Measurements from ENCODE around the gene PRMT1.

The PRMT1 gene

DNA sequence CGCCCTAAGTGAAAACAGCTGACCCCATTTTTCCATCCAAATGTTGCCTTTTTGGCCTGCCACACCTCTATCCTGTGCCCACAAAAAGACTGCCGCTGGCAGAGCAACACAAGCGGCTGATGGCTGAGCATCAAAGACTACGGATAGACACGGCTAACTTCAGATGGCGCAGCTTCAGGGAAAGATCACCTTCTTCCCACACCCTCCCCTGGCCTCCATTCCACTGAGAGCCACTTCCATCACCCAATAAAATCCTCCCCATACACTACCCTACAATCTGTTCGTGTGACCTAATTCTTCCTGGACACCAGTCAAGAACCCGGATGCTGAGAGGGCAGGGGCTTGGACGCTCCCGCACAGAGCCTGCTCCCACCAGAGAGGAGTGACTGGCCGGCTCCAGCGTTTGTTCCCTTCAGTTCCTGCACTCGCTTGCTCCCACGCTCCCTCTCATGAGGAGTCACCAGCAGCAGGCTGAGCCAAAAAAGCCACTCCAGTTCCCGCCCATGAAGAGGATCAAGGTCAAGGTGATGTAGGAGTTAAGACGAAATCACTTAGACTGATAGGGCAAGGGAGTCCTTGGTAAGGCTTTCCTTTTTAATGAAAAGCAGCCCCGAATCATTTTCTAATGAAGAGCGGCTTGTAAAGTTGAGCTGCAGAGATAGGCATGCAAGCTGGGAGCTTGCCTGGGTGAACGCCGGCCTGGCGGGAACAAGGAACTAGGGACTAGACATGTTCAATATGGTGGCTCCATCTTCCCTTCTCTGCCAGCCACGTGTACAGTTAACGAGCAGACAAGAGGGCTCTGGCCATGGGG, 50.4 kb downstream of the PRMT1 start:
- TF ChIP-seq, protein P1, sequence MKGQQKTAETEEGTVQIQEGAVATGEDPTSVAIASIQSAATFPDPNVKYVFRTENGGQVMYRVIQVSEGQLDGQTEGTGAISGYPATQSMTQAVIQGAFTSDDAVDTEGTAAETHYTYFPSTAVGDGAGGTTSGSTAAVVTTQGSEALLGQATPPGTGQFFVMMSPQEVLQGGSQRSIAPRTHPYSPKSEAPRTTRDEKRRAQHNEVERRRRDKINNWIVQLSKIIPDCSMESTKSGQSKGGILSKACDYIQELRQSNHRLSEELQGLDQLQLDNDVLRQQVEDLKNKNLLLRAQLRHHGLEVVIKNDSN (IDR thresholded peaks at IDR 0.05), result no peak
- TF ChIP-seq EGR1 (IDR thresholded peaks at IDR 0.05) (no peak), RAD21 (IDR thresholded peaks at IDR 0.05; ENCODE audit: low read depth) (no peak), FOXM1 (IDR thresholded peaks at IDR 0.05; ENCODE audit: borderline replicate concordance, low read depth) (no peak), CREB1 (IDR thresholded peaks at IDR 0.05; ENCODE audit: low read depth) (no peak), TCF12 (IDR thresholded peaks at IDR 0.05; ENCODE audit: low read depth) (no peak), EP300 (IDR thresholded peaks at IDR 0.05; ENCODE audit: borderline replicate concordance) (no peak), CEBPB (IDR thresholded peaks at IDR 0.05) (no peak), TAF1 (IDR thresholded peaks at IDR 0.05; ENCODE audit: low read depth) (no peak), ZBTB7A (IDR thresholded peaks at IDR 0.05; ENCODE audit: low read depth) (no peak), TEAD4 (IDR thresholded peaks at IDR 0.05) (no peak), NFIC (IDR thresholded peaks at IDR 0.05) (no peak), YY1 (IDR thresholded peaks at IDR 0.05; ENCODE audit: low read depth) (no peak)
- TF ChIP-seq, protein P2, sequence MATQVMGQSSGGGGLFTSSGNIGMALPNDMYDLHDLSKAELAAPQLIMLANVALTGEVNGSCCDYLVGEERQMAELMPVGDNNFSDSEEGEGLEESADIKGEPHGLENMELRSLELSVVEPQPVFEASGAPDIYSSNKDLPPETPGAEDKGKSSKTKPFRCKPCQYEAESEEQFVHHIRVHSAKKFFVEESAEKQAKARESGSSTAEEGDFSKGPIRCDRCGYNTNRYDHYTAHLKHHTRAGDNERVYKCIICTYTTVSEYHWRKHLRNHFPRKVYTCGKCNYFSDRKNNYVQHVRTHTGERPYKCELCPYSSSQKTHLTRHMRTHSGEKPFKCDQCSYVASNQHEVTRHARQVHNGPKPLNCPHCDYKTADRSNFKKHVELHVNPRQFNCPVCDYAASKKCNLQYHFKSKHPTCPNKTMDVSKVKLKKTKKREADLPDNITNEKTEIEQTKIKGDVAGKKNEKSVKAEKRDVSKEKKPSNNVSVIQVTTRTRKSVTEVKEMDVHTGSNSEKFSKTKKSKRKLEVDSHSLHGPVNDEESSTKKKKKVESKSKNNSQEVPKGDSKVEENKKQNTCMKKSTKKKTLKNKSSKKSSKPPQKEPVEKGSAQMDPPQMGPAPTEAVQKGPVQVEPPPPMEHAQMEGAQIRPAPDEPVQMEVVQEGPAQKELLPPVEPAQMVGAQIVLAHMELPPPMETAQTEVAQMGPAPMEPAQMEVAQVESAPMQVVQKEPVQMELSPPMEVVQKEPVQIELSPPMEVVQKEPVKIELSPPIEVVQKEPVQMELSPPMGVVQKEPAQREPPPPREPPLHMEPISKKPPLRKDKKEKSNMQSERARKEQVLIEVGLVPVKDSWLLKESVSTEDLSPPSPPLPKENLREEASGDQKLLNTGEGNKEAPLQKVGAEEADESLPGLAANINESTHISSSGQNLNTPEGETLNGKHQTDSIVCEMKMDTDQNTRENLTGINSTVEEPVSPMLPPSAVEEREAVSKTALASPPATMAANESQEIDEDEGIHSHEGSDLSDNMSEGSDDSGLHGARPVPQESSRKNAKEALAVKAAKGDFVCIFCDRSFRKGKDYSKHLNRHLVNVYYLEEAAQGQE (IDR thresholded peaks at IDR 0.05; ENCODE audit: low read depth), result no peak
- TF ChIP-seq, protein P3, sequence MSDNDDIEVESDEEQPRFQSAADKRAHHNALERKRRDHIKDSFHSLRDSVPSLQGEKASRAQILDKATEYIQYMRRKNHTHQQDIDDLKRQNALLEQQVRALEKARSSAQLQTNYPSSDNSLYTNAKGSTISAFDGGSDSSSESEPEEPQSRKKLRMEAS (IDR thresholded peaks at IDR 0.05), result no peak

GRCh38 chr19:49730166-49730565, 53.1 kb downstream of the PRMT1 start:
- TF ChIP-seq FOXM1 (IDR thresholded peaks at IDR 0.05; ENCODE audit: borderline replicate concordance, low read depth) (no peak), EP300 (IDR thresholded peaks at IDR 0.05; ENCODE audit: borderline replicate concordance) (no peak), EGR1 (IDR thresholded peaks at IDR 0.05) (no peak), ZBTB7A (IDR thresholded peaks at IDR 0.05; ENCODE audit: low read depth) (no peak), YY1 (IDR thresholded peaks at IDR 0.05; ENCODE audit: low read depth) (no peak), TEAD4 (IDR thresholded peaks at IDR 0.05) (no peak), CREB1 (IDR thresholded peaks at IDR 0.05; ENCODE audit: low read depth) (no peak), CEBPB (IDR thresholded peaks at IDR 0.05) (no peak), RAD21 (IDR thresholded peaks at IDR 0.05; ENCODE audit: low read depth) (no peak), TAF1 (IDR thresholded peaks at IDR 0.05; ENCODE audit: low read depth) (no peak), TCF12 (IDR thresholded peaks at IDR 0.05; ENCODE audit: low read depth) (no peak), NFIC (IDR thresholded peaks at IDR 0.05) (no peak)
- TF ChIP-seq, protein P1 (IDR thresholded peaks at IDR 0.05), result no peak
- TF ChIP-seq, protein P3 (IDR thresholded peaks at IDR 0.05), result no peak
- TF ChIP-seq, protein P2 (IDR thresholded peaks at IDR 0.05; ENCODE audit: low read depth), result no peak
